GM21515 (cell line): ENCODE measurements around the gene MORN1.
A peak's percentile ranks its signal among the peaks of the same experiment; 100 is the strongest.

Source experiments
- ATAC-seq: cut with Tn5 transposase; IDR thresholded peaks from one replicate; pipeline ENCODE4 v1.9.1; 2021; ENCODE audit not compliant: unreplicated experiment

MORN1 gene

DNA sequence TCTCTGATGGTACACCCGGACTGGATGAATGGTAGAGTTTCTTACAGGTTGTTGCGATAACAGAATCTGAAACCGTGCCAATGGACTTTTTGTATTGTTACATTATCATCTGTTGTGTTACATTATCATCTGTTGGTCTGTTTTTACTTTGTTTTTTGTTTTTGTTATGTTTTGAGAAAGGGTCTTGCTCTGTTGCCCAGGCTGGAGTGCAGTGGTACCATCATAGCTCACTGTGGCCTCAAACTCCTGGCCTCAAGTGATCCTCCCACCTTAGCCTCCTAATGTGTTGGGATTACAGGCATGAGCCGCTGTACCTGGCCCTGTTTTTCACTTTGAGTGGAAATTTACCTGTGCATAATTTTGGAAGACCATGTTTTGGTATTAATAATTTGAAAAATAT is 31.2 kb upstream of the MORN1 start:
- ATAC-seq: no peak

DNA sequence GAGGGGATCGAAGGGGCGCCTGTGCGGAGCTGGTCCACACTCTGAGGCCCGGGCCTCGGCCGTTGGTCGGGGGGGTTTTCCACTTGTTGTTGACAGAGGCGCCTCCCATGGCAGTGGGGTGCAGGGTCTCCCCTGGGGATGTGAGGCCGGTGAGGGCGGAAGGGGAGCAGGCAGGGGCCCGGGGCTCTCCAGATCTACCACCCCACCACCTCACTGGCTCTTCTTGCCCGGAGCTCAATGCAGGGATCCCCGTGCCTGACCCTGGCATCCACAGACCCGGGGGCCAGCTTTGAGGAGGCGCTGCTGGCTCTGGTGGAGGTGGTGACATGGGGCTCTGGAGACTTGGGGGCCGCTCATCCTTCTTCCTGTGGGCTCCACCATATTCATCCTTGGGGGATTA is 28.1 kb upstream of the MORN1 start:
- ATAC-seq: no peak

DNA sequence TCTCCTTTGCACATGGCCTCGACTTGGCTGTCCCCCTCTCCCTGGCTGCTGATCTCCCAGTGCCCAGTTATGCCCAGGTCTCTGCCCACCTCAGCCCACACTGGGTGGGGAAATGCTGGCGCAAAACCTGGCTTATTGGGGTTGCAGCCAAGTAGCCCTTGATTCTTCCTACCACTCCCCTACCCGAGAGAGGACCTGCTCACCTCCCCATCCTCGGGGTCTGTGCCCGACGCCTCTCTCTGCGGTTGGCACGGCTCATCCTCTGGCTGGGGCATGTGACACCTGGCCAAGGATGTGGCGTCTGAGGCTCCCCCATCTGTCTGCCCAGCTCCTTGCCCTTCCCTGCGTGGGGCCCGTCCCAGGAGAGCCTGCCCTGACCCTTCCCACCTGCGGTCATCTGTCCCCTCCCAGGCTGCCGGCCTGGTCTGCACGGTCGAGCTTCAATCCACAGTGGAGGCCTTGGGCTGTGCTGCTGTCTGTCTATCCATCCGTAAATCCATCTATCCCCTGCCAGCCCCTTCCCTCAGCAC is 27.5 kb upstream of the MORN1 start:
- ATAC-seq: no peak

DNA sequence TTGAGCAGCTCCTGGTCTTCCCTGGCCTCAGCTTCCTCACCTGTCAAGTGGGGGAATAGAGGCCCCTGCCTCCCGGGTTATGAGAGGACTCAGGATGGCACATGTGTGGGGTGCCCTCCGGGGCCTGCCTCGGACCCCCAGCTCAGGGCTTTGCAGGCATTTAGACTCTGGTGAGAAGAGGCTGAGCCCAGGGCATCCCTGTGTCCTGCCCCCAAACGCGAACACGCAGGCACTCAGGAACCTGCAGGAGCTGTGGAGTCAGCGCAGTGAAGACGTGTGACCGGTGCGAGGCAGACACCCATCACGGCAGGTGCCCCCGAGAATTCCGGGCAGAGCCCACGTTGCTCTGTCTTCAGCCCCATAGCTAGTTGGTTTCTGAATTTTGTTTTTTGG is 26.5 kb upstream of the MORN1 start:
- no peak for ATAC-seq

DNA sequence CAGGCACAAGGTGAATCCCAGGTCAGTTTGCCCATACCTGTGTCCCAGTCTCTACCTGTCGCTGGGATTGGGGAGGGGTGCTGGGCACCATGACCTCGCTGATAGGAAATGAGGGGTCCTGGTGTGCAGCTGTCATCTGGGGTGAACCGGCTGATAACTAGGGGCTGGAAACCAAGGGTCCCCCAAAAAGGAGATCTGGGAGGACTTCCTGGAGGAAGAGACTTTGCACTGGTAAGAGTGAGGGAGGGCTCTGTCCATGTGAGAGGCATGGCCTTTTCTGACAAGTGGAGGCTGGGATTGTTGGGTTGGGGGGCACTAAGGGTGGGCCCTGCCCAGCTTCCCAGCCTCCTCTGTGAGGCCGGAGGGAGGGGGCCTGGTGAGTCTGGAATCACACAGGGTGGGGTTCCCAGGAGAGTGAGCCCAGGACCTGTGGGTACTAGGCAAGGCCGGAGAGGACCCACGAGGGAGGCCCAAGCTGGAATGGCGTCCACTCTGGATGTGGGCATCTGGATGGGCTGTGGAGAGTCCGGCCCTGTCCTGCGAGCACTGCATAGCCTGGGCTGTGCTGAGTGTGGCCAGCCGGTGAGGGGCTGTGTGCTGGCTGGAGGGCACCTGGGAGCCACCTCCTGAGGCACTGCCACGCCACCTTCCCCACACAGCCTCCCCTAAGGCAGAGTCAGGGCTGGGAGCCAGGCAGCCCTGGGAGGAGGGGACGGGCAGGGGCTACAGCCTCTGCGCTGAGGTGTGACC is 25.9 kb upstream of the MORN1 start:
- no peak for ATAC-seq

DNA sequence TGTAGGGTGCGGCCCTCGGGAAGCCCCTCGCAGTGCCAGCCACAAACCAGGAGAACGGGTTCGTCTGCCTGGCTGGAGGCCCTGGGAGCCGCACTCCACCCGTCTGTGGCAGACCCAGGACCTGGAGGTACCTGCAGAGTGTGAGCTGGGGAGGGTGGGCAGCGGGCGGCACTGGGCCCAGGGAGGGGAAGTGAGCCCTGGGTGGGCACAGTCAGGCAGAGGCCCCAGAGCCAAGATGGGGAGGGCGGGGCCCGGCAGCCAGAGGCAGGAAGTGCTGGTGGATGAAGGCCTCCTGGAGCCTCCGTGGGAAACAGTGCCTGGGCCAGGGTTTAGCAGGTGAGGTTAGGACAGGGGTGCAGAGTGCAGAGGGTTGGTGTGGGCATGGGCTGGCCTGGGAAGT is 25.0 kb upstream of the MORN1 start:
- no peak for ATAC-seq

DNA sequence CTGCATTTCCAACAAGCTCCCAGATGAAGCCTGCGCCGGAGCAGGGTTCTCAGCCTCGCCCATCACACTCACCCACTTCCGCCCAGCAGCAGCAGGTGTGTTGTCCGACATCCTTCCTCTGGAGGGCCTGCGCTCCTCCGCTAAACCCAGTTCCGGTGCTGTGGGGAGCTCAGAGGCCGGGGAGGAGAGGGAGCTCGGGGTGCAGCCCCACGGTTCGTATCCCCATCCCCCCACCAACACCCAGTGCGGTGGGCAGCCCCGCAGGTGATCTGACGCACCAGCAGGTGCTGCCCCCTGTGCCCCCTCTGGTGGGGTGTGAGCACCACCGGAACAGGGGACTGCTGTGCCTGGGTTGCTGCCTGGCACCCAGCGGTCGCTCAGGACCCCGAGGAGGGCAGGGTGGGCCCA is 24.5 kb upstream of the MORN1 start:
- no peak for ATAC-seq

DNA sequence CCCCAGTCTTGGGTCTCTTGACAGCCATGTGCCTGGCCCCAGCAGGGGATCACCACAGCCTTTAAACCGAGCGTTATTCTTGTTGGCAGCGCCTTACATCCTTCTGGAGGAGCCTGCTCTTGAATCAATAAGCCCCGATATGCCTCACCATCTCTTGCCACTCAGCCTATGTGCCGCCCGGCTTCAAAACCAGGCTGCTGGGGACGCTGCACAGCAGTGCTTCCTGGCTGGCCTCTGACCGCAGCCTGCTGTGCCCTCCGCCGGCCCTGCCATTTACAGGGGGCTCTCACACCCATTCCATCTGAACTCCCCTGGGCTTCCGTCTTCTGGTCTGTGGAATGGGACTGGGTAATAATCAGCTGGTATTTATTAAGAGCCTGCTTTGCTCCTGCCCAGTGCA is 24.0 kb upstream of the MORN1 start:
- no peak for ATAC-seq

DNA sequence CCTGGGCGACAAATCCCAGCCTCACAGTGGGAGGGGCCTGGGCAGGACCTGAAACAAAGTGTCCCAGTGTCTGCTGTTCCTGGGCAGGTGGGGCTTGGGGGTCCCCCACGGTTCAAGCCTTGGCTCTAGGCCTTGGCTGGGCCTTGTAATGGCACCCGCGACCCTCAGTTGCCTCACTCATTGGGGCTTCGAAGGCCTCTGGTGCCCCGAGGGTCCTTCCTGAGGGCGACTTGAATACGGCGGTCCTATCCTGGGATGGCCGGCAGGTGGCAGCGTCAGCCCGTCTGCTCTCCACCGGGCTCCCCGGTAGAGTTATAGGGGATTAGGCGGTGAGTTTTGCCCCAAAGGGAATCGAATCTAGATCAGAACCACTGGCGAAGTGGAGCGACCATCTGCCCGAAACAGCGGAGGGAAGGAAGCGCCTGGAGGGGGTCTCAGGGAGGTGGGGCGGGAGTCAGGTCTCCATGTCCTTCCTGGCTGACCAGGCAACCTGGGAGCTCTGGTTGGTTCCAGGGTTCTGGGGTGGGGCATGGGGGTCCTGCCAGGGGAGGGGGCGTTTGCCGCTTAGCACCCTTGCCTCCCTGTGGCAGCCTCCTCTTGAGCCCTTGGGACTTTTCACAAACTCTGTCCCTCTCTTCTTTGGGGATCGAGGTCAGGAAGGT is 23.1 kb upstream of the MORN1 start:
- ATAC-seq: no peak

DNA sequence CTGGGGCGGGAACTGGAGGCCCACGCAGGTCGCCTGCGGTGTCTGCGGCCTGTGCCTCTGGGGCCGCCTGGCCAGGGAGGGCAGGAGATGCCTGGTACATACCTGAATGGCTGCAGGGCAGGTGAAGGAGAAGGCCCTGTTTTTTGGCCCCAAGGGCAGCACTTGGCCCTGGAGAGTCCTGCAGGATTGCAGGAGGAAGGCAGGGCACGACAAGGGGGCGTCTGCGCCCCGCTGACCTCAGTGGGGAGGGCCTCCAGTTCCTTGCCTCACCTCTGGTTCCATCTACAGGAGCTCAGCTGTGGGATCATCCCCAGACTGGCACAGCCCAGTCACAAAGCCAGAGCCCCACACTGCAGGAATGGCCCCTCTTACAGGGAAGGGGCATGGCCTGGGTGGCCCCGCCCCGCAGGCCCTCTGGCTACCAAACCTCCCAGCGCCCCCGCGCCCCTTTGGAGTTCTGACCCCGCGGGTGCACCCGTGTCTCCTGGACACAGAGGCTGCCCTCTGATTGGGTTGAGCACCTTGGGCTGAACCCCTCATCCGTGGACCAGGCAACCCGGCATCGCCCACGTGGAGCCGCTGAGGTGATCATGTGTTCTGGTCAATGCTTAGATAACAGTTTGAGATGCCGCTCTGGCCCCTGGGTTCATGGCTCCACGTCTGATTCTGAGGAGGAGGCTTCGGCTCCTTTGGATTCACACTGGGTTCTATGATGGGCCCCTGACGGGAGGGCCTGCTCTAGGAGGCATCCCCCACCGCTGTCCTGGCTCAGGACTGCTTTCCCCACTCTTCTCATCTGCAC is 22.3 kb upstream of the MORN1 start:
- ATAC-seq: no peak

DNA sequence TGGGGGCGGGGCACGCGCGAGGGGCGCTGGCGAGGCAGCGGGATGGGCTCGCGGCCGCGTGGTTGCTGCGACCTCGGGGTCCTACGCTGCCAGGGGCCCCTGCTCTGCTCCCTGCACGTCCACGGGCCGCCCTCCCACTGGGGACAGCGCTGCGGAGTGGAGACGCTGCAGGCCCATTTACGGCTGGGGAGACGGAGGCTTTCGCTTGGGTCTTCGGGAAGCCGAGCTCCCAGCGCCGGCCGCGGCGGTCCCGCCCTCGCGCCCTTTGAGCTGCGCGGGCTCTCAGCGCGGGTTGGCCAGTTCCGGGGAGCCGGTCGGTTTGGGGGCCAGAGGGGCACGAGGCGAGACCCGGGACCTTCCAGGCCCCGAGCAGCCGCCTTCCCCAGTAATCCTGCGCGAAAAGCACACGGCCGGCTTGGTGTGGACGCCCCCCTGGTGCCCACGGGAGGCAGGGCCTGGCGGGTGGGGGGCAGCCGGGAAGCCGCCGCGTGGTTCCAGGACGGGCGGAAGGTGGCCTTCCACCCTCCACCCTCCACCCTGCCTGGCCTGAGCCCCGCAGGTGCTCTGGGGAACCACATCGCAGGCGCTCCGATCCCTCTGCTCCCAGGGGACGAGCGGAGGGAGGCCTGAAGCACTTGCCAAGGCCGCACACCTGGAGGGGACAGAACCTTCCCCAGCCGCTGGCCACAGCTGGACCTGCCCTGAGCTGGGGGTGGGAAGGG is 21.6 kb upstream of the MORN1 start:
- peak; percentile 19 for ATAC-seq

DNA sequence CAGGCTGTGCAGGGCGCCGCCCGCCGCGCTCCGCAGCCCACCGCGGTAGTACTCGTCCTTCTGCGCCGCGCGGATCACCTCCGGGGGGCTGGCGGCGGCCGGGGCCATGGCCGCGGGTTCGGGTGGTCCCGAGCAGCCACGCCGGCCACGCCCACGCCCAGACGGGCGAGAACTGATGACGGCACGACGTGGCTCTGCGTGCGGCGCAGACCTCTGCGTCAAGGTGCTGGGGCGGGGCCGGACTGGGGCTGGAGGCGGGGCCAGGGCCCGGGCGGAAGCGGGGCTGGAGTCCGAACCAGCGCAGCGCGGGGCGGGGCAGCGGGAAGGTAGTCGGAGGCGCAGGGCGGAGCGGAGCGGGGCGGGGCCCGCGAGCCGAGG is 21.0 kb upstream of the MORN1 start, which contains the start of gene PEX10:
Gene PEX10 (minus strand): TSS at position 170 of the 378 bp plus-strand sequence. CDS start 62 bp downstream, at position 108.
- ATAC-seq: peak; percentile 77

DNA sequence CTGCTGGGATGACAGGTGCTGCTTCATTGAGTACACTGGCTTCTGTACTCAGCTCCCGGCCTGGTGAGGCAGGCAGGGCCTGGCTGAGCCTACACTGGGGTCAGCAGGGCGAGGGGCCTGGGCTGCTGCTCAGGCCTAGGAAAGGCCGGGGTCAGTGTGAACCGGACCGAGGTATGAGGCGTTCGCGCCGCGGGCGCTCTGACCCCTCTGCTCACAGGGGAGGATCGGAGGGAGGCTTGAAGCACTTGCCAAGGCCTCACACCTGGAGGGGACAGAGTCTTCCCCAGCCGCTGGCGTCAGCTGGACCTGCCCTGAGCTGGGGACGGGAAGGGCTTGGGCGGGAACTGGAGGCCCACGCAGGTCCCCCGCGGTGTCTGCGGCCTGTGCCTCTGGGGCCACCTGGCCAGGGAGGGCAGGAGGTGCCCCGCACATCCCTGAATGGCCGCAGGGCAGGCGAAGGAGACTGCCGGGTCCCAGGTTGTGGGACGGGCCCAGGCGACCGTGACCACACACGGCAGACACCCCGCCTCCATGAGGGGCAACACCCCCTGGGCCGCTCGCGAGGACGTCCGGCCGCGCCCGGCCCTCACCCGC is 20.5 kb upstream of the MORN1 start:
- peak; percentile 12 for ATAC-seq

DNA sequence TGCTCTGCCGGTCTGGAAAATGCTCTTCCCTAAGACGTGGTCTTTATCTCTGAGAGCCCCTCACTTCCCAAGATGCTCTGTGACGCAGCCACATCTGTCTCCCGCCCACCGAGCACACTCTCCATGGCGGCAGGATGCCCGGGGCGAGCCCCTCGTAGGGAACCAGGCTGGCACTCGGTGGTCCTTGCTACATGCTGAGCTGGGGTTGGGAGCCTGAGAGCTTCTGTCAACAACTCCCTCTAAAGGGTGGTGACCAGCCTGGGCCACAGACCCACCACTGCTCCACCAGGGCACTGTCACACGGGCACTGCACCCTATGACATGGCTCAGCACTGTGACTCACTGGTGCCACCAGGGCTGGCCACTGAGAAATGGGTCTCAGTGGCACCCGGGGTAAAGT is 18.4 kb upstream of the MORN1 start:
- no peak for ATAC-seq

DNA sequence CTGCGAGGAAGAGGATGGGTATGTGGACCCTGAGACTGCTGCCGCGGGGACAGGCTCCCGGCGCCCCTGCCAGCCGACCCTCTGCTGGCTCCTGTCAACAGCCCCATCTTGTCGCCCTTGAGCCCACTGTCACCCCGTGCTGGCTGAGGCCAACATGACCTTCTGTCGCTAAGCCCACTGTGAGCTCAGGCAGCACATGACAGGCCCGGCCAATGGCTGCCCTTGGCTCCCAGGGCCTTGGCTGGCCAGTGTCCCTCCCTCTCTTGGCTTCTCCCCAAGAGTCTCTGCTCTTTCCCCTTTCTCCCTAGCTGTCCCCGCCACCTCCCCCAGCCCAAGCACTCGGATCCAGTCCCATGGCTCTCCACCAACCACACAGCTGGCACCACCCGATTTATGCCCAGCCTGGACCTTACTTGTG is 17.5 kb upstream of the MORN1 start:
- no peak for ATAC-seq

DNA sequence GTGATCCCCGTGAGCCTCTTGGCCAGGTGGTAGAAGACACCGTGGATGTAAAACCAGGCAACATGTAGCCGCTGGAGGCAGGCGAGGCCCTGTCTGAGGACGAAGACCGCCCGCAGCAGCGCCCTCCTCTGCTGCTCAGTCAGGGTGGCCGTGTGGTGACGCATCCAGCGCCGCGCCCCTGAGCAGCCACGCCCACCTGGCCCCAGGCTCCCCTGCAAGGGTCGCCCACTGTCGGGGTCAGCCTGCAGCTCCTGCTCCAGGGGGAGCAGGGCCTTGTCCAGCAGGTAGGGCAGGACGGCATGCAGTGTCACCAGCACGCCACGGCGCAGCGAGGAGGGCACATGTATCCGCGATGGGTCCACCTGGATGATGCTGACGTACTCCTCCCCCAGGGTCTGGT is 17.1 kb upstream of the MORN1 start:
- ATAC-seq: no peak

DNA sequence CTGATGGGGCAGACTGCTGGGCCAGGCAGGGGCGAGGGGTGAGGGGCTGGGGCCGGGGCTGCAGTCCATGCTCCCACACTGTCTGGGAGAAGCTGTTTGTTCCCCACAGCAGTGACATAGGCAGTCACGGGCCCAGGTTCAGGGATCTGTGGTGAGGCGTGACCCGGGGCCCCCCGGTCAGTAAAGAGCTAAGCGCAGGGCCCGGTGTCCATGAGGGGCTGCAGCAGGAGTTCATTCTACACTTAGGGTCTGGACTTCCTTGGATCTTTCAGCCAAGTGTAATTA is 16.6 kb upstream of the MORN1 start:
- ATAC-seq: no peak

DNA sequence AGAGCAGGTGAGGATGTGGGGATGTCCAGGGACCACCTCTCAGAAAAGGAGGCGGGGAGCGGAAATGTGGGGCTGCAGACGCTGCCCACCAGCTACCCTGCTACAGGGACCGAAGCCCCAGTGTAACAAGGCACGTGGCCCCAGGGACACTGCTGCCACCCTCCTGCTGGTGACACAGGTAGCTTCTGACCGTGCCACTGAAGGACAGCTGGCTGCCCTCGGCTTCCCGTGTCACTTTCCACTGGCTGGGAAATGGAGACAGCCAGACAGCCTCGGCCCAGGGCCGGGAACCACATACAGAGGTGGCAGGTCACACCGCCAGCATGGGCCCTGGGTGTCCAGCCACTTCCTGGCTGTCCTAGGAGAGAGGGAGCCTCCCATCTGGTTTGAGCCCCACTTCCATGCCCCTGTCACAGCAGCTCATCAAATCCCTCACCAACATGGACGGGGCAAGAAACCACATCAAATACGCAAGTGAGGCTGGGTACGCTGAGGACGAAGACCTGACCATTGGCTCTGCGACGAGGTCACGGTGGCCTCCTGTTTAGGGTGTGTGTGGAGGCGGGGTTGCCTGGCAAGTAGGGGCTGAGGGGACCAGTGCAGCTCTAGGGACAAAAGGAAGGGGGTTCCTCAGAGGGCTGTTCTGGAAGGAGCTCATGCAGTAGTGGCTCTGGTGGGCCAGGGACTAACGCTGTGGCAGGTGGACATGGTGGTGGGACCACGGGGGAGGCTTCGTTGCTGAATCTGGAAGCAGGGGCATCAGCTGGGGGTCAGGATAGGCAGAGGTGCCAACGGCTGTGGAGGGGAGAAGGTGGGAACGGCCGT is 16.0 kb upstream of the MORN1 start:
- ATAC-seq: no peak

DNA sequence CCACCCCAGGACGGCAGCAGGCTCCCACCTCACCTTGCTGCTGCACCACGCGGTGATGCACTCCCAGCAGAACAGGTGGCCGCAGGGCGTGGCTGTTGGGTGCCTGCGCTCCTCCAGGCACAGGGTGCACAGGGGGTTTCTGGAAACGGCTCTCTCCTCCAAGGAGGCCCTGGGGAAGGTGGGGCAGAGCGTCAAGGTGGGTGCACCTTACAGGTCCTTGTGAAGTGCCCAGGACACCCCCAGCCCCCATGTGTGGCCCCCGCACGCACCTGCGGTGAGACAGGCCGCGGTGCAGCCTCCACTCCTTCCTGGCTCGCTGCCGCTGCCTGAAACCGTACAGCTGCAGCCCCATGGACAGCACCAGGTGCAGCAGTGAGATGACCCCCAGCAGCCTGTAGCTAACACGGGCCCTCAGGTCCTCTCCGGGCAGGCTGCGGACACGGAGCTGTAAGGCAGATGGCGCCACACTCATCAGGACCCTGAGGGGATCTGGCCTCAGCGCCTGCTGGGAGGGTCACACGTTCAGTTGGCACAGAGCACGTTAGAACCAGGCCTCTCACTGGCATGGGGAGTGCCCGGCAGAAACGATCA is 15.2 kb upstream of the MORN1 start:
- ATAC-seq: no peak
